ENCODE measurements around the gene EN1. TPM values are rescaled to one million over a fixed set of nuclear protein-coding genes. Genes with fewer than 3 reads are reported as not detected.

Gene EN1
- total RNA-seq: 1 to 10 TPM in 3 of 4 donors, under 1 TPM in 1; 0.88 to 2.4 (median 1.2) TPM

GRCh38 chr2:118846953-118847761 is at the start of gene EN1:
Gene EN1, minus strand, starts transcription at chr2:118847648. Its CDS starts 481 bp downstream, at chr2:118847167.
- TF ChIP-seq, protein P1, sequence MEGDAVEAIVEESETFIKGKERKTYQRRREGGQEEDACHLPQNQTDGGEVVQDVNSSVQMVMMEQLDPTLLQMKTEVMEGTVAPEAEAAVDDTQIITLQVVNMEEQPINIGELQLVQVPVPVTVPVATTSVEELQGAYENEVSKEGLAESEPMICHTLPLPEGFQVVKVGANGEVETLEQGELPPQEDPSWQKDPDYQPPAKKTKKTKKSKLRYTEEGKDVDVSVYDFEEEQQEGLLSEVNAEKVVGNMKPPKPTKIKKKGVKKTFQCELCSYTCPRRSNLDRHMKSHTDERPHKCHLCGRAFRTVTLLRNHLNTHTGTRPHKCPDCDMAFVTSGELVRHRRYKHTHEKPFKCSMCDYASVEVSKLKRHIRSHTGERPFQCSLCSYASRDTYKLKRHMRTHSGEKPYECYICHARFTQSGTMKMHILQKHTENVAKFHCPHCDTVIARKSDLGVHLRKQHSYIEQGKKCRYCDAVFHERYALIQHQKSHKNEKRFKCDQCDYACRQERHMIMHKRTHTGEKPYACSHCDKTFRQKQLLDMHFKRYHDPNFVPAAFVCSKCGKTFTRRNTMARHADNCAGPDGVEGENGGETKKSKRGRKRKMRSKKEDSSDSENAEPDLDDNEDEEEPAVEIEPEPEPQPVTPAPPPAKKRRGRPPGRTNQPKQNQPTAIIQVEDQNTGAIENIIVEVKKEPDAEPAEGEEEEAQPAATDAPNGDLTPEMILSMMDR (IDR thresholded peaks at IDR 0.05; ENCODE audit: low read depth): no peak

DNA sequence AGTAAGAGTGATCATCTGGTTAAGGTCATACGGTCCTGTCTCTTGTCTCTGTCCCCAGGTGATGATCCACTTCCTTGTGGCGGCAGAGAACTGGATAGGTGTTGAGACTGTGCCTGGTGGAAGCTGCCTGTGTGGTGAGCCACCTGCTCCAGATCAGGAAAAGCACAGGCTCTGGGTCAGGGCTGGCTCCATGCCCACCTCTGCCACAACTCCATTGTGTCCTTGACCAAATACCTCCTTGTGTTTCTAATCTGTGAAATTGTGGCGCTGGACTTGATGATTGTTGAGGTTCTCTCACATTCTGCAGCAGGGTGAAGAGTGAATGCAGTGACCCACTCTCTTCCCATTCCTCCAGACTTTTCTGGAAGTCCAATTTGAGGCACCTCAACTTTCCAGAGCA is 45.7 kb upstream of the EN1 start:
- TF ChIP-seq, protein P1 (IDR thresholded peaks at IDR 0.05; ENCODE audit: low read depth): no peak

DNA sequence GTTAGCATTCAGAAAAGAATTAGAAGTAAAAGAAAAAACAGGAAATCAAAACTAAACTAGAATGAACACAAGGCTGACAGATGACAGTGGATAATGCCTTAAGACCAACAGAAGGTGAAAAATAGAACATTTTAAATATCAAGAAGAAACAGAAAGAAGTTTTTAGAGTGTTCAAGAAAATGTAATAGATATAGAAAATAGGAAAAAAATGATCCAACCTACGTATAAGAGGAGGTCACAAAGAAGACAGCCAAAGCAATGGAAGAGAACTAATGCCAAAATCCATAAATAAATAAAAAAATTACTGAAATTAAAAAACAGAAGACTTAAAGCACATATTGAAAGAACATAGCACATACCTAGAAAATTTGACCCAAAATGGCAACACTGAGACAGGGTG is 42.5 kb upstream of the EN1 start:
- TF ChIP-seq, protein P1 (IDR thresholded peaks at IDR 0.05; ENCODE audit: low read depth): no peak

- TF ChIP-seq, protein P1 (IDR thresholded peaks at IDR 0.05; ENCODE audit: low read depth): no peak
Observed at GRCh38 chr2:118883792-118884191, 36.3 kb upstream of the EN1 start.

DNA sequence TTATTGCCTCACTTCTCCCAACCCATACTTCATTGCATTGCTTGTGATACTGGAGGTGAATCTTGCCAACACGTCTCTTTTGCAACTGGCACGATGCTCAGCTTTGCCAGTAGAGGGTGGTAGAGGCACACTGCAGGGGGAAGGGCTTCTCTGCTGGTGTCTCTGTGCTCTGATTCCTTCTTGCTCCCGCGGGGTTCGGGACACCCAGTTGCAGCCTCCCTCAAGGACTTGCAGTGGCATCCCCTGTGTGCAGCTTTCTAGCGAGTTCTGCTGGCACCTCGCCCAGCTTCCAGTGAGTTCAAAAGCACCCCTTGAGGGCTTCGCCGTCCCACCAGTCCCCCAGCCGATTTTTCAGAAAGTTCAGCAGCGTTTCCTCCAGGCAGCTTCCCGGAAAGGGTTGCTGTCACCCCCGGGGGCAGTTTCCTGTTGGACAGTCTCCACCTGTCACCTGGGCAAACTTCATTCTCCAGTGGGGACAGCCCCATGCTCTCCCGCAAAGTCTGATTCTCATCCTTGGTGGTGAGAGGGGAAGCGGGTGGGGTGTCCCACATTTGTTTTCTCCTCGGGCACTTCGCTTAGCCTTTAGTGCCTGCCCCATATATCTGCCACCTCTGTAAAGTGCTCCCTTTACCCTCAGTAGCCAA is 35.4 kb upstream of the EN1 start:
- TF ChIP-seq, protein P1 (IDR thresholded peaks at IDR 0.05; ENCODE audit: low read depth): no peak

GRCh38 chr2:118881490-118882129 is 34.2 kb upstream of the EN1 start:
- TF ChIP-seq, protein P1 (IDR thresholded peaks at IDR 0.05; ENCODE audit: low read depth): no peak

GRCh38 chr2:118880501-118880900 is 33.1 kb upstream of the EN1 start:
- TF ChIP-seq, protein P1 (IDR thresholded peaks at IDR 0.05; ENCODE audit: low read depth): no peak
